Activated CD8-positive, alpha-beta memory T cell treated with anti-CD3 and anti-CD28 coated beads for 24 hours (primary cell): ENCODE data around the gene OR4A47.
"Not testable (repeated sequence)": the region's sequence is repeated elsewhere in the genome, so short reads cannot be mapped to it uniquely, and the experiment has no call there.

Experiments
- DNase-seq: peaks from one replicate; pipeline ENCODE4 v3.0.0-alpha.2; 2020

Gene OR4A47, protein sequence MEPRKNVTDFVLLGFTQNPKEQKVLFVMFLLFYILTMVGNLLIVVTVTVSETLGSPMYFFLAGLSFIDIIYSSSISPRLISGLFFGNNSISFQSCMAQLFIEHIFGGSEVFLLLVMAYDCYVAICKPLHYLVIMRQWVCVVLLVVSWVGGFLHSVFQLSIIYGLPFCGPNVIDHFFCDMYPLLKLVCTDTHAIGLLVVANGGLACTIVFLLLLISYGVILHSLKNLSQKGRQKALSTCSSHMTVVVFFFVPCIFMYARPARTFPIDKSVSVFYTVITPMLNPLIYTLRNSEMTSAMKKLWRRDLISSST

DNA sequence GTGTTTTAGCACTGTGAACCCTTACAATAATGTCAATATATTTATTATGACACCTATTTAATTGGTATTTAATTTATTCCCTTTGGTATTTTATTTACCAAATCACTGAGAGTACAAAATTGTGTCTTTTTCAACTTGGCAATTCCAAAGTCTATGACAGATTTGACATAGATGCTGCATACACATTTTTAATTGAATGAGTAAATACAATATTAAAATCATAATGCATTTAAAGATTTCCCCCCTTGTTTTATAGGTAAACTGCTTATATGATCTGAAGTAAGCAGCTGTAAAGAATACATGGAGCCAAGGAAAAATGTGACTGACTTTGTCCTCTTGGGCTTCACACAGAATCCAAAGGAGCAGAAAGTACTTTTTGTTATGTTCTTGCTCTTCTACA lies at the start of gene OR4A47:
Gene OR4A47, plus strand, starts transcription at position 301 of the 400 bp plus-strand sequence. Its CDS starts 0 bp downstream, at position 301.
- DNase-seq = not testable (repeated sequence)

DNA sequence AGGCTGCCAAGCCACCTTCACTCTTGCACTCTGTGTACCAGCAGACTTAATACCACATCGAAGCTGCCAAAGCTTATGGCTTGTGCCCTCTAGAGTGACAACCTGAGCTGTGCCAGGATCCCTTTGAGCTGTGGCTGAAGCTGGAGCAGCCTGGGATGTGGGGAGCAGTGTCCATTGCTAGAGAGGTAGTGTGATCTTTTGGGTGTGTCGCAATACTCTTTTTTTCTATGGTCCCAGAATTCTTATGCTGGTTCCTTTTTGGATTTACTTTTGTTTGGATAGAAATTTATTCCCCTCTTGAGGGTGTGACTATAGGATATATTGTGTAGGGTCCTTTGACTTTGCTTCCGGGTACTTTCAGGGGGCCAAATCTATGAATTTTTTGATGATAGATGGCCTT lies 32.7 kb upstream of the OR4A47 start:
- not testable (repeated sequence) for DNase-seq

DNA sequence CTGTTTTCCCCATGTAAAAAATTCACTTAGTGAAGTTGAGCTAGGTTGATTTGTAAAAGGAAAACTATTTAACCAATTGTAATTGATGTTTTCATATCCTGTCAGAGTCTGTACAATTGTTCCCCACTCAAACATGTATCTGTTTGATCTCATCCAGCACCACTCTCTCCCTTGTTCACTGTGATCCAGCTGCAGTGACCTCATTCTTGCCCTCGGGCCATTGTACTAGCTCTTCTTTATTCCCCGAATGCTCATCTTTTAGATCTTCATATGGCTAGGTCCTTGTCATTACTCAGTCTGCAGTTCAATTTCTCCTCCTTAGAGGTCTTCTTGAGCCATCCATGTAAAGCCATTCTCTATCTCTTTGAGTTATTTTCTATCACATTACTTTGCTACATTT lies 14.6 kb upstream of the OR4A47 start:
- not testable (repeated sequence) for DNase-seq

DNA sequence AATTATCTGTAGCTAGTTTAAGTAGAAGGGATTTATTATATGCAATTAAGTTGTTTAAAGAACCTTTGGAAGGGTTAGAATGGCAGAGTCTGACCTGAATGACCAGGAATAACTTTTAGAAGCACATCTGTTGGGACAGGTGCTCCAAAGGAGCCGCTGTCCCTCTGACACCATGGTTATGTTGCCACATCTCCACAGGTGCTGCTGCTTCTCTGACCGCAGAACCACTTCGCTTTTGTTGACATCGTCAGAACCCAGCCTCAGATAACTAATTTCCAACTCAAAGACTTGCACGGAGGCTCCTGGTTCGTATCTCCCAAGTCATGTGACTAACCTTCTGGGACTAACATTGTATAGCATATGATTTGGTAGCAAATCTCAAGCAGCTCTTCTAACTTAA lies 13.9 kb upstream of the OR4A47 start:
- DNase-seq = not testable (repeated sequence)

DNA sequence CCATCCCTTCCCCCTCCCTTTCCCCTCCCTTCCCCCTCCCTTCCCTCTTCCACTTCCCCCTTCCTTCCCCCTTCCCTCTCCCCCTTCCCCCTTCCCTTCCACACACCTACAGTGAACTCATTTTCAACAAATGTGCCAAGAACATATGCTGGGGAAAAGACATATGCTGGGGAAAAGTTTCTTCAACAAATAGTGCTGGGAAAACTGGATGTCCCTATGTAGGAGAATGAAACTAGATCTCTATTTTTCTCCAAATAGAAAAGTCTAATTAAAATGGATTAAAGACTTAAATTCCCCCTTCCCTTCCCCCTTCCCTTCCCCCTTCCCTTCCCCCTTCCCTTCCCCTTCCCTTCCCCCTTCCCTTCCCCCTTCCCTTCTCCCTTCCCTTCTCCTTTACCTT lies 17.6 kb downstream of the OR4A47 start:
- DNase-seq = not testable (repeated sequence)

DNA sequence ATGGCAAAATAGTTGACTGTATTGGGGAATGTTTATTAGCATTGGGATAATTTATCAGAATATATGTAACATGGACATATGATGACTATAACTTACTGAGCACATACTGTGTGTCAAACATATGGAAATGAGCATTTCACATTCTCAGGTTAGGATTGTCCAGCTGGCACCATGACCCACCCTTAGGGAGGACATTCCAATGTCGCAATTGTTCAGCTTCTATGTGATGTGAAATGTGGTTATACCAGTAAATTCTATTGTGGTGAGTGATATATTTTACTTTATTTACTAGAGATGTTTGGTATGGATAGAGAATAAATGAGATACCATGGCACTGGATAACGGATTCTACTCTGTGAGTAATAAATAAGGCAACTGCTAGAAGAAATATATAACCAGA lies 50.4 kb downstream of the OR4A47 start:
- no peak for DNase-seq
